Measurements from ENCODE around the gene ELFN2.

ELFN2 gene

DNA sequence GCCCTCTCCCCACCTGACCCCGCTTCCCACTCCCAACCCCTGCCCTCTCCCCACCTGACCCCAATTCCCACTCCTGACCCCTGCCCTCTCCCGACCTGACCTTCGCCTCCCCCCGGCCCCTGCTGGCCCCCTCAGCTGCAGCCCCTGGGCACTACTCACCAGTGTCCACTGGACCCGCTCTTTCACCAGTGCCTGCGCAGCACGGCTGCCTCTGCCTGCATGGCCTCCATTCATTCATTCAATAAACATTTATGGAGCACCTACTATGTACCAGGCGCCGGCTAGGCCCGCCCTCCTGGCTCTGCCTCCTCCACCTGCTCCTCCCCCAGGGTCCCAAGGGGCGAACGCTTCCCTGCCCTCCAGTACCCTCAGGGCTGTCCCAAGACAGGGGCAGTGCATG is 42.6 kb downstream of the ELFN2 start:
- no peak for DNase-seq (ENCODE audit: low read depth in 2 of 2)

DNA sequence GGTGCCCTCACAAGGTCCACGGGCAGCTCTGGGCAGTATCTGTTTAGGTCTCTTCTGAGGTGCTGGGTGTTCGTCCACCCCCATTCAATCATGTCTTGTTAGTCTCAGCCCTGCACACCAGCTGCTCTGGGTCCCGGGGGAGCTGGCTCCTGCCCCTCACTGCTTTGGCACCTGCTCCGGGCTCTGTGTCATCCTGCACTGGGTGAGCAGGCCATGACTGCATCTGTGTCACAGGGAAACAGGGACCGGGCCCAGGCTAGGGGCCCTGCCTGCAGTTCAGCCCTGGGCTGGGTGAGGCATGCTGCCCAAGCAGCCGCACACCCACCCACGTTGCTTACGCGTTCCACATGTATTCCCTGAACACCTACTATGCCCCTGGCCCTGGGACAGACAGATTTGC is 43.9 kb downstream of the ELFN2 start:
- no peak for DNase-seq (ENCODE audit: low read depth in 2 of 2)

DNA sequence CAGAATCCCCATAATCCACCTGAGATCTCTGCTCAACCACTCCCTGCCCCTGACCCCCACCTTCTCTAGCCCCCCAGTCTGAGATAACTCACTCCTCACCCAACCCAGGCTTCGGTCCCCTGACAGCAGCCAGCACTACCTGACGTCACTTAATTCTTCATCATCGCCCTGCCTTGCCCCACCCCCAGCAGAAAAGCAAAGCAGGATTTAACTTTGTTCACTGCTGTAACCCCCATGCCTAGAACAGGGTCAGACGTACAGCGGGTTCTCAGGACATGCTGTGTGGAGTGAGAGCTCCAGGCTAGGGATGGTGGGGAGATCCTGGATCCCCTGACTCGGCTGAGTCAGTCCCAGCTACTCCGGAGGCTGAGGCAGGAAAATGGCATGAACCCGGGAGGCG is 45.8 kb downstream of the ELFN2 start:
- DNase-seq (ENCODE audit: low read depth in 2 of 2), result no peak

DNA sequence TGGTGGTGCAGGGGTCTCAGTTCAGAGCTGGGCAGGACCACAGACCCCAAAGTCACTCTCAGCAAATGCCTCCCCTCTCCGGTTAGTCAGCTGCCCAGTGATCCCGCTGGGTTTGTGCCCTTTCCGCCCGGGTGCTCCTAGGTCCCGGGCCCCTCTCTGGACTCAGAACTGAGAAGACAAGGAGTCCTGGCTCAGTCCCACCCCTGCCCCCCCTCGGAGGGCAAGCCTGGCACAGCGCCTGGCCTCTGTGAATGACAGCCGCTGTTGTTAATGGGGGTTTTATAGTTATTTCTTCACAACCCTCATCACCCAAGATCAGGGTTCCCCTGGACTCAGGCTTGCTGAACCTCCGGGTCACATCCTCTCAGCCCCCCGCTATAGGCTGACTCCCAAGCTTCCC is 47.6 kb downstream of the ELFN2 start:
- no peak for DNase-seq (ENCODE audit: low read depth in 2 of 2)

DNA sequence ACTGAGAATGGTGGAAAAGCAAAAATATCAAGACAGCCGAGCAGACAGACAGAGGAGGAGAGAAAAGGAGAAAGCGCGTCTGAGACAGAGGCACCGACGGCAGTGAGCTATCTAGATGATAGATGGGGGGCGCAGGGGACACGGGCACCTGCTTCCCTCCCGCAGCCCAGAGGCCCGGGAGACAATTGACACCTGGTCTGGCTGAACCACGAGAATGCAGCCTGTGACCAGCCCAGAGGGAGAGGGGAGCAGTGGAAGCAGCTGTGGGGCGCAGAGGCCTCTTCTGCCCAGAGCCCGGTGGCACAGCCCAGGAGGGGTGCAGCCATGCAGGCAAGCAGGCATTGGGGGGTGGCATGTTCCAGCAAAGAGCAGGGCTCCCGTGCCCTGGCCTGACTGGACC is 48.2 kb downstream of the ELFN2 start:
- no peak for DNase-seq (ENCODE audit: low read depth in 2 of 2)

DNA sequence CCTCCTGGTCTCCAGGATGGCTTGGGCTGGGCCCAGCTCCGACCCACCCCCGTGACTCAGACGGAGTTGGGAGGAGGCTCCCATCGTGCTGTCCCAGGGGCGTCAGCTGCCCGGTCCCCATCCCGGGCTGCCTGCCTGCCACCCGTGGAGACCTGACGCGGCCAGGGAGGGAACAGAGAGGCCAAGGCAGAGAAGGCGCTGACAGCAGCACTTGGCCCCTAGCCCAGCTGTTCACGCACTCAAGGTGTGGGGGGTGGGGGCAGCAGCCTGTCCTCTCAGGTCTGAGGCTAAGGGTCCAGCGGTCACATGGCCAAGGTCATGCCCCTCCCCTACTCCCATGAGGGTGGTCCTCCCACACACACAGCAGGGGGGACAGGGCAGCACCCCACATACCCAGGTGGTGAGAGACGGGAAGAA is 48.6 kb downstream of the ELFN2 start:
- DNase-seq (ENCODE audit: low read depth in 2 of 2), result no peak

DNA sequence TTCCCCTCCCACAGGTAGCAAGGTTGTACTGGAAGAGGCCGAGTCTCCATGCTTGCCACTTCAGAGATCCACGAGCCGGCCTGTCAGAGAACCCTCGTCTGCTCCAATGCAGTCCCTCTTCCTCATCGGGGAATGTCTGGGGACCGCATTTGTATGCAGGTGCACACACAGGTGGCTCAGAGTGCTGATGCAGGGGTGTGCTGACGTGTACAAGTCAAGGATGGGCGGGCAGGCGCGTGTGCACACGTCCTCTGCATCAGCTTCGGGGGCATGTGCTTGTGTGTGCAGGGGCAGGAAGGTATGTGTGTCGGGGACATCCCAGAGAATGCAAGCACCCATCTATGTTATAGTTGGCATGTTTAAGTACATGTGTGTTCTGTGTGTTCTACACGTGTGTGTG is 49.4 kb downstream of the ELFN2 start:
- DNase-seq (ENCODE audit: low read depth in 2 of 2), result no peak

DNA sequence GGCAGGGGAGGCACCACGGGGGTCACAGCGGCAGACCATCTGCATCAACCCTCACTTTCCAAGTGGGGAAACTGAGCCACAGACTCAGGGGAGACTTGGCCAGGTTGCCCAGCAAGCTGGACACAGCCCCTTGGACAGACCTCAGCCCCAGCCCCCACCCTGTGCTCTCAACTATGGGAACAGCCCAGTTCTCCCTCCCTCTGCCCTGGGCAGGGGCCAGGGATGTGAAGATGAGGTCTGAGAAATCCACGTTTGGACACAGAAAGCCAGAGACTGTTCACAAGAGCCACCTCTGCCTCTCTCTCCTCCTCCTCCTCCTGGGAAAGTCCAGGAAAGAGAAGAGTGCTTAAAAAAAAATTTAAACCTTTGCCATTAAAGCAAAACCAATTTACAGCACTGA is 50.1 kb downstream of the ELFN2 start:
- no peak for DNase-seq (ENCODE audit: low read depth in 2 of 2)

DNA sequence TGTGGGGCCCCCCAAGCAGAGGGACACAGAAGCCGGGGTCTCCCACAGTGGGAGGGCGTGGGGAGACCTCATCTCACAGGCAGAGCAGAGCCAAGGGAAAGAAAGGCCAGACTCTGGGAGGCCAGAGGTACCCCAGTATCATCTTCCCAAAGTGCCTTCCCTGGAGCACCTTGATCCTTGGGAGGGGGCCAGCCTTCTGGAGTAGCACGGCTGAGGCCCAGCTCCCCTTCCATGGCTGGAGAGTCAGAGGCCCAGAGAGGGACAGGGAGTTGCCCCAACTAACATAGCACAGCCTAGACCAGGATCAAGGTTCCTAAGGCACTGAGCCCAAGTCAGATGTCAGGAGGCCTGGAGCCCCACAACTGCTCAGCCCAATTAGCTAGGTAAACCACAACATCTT is 50.6 kb downstream of the ELFN2 start:
- no peak for DNase-seq (ENCODE audit: low read depth in 2 of 2)

DNA sequence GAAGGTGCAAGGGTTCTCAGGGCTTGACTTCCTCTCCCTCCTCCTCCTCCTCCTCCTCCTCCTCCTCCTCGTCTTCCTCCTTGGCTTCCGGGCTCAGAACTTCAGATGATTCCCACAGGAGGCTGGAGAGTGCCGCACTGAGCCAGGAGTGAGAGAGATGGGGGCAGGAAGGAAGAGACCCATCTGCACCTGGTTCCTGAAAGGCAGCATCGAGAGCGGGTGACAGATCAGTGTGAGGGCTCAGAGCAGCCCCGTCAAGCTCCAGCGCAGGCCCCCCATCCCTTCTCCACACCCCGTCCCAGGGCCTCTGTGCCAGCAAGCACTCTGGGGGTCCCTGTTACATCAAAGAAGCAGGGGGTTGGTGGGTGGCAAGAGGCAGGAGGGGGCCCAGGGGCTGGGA is 51.5 kb downstream of the ELFN2 start:
- no peak for DNase-seq (ENCODE audit: low read depth in 2 of 2)

DNA sequence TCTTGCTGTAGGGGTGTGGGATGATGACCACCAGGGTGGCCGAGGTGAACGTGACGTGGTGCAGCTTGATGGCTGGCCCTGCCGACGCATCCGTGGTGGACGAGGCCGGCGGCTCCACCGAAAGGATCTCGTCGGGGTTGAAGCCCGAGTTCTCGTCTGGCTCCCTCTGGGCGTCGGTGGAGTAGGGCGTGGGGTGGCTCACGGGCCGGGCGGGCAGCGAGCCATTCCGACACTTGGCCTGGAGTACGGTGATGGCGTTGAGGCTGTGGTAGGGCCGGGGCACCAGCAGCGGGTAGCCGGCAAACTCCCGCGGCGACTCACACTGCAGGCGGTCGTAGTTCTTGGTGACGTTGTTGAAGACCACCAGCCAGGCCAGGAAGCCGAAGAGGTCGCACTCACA is 52.7 kb downstream of the ELFN2 start:
- DNase-seq (ENCODE audit: low read depth in 2 of 2), result no peak

DNA sequence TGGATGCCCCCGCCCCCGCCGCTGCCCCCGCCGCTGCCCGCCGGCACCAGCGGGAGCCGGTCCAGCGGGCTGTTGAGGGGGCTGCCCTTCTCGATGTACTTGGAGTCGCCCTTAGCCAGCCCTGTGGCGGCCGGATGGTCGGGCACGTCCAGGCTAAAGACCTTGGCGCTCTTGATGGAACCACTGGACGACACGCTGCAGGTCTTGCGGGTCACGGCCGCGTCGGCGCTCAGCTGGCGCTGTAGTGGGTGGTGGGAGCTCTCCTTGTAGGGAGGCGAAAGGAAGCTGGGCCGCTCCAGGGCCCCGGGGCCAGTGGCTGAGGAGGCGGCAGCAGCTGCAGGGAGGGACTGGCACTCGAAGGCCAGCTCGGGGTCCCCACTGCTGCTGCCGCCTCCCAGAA is 53.8 kb downstream of the ELFN2 start:
- no peak for DNase-seq (ENCODE audit: low read depth in 2 of 2)

DNA sequence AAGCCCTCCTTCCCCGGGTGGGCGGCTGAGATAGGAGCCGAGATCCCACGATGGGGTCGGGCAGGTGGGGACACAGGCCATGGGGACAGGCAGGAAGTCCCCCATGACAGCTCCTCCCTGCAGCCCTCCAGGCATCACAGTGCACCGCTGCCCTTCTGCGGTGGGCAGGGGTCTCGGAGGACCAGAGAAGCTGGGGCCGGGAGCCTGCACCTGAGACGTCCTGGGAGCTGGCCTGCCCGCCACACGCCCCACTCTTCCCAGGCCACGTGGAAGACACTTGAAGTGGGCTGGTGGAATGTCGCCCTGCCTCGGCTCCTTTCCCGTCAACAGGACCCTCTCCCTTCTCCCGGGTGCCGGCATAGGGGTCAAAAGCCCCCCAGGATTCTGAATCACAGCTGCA is 55.4 kb downstream of the ELFN2 start:
- no peak for DNase-seq (ENCODE audit: low read depth in 2 of 2)

DNA sequence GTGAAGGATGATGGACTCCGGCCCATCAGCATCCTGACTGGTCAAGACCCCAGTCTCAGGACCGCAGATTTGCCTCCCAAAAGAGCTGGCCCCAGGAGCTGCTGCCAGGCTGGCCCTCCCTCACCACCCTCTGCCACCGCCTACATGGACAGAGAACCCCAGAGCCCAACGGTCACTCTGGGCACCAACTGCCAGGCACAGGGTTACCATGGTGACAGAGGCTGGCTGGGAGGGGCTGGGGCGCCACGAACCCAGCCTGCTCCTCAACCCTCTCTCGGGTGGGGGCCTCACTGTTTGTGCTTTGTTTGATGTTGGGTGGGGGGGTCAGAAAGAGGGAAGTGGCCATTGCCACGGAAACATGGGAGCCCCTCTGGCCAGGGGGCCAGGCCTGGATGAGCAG is 55.8 kb downstream of the ELFN2 start:
- no peak for DNase-seq (ENCODE audit: low read depth in 2 of 2)

DNA sequence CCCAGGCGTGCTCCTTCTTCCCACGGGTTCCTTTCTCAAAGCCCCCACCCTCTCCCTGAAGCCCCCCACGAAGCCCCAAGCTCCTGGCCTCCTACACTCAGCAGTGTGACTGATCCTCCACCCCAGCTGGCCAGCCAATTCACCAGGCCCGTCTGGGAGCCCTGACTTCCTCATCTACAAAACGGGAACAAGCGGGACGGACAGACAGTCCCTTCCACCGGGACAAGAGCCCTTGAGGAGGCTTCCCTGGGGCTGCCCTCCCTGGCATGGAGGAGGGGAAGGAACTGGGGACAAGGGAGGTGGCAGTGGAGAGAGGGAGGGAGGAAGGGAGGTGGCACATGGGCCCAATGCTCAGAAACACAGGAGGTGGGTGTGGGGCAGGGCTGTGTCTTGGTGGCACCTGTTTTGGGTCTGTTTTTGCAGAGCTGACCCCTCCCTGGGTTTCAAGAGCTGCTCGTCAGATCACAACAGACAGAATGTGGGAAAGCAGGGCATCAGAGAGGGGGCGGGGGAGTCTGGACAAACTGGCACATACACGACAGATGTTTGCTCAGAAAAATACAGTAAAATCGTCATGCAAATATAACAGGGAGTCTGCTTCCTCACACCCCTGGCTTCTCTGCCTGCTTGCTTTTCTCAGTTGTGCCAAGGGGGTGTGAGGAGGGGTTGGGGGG is 56.8 kb downstream of the ELFN2 start:
- DNase-seq (ENCODE audit: low read depth in 2 of 2), result no peak

DNA sequence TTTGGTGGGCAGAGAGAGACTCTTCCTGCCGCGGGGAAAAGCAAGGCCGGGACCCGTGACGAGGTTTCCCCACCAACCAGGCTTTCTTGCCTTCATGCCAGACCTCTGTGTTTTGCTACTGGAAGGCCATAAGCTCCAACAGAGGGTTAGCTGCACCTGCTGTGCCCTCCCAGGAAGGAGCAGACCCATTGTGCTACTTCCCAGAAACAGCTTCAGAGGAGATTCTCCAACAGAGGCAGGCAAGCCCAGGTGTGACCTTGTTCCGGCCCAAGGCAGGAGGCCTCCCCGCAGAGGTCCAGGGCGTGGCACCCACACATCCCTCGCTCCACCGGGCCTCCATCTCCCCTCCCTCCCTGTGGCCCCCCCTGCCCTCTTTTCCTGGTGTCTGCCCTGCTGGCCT is 57.8 kb downstream of the ELFN2 start:
- DNase-seq (ENCODE audit: low read depth in 2 of 2), result no peak

DNA sequence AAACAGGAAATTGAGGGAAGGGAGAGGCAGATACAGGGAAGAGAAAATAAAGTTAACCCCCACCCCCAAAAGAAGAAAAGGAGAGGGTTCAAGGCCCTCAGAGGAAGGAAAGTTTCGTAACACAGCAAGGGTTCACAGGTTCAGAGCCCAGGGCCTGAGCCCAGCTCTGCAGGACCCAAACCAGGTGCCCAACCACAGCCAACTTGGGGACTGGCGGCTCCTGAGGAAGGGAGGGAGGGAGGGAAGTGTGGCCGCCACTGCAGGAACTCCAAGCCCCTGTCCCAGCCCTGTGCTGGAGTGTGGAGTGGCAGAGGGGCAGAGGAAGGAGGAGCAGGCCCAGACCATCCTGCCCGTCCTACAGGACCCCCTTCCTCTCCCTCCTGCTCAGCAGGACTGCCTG is 59.2 kb downstream of the ELFN2 start:
- no peak for DNase-seq (ENCODE audit: low read depth in 2 of 2)

DNA sequence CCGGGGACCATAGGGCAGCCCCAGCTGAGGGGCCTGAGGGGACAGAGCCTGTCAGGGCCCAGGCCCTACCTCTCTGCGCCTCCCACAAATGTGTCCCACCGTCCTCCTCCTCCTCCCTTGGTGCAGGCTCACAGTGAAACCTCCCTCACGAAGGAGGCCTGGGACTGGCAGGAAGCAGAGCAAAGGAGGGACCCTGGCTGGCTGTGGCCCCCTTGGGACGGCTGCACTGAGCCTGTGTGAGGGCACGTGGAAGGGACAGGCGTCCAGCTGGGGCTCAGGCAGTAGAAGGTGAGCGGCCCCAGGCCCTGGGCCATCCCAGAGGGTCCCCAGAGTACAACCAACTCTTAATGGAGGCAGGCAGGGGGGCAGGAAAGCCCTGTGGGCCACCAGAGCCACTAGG is 60.7 kb downstream of the ELFN2 start:
- no peak for DNase-seq (ENCODE audit: low read depth in 2 of 2)

DNA sequence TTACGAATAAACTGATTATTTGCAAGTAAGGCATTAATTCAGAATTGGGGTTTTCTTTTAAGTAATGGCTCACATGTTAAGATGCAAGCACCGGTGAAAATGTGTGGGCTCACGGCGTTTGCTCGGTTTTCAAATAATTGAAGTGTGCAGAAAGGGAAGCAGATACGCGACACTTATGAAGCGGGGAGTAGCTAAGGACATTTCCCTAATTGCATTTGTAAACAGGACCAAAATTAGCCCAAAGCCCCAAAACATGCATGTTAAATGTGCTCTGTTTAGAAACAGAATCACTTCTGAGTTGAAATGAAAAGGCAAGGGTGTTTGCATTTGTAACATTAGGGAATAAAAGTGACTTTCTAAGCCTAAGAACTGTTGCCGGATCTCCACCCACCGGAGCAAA is 61.3 kb downstream of the ELFN2 start:
- no peak for DNase-seq (ENCODE audit: low read depth in 2 of 2)

DNA sequence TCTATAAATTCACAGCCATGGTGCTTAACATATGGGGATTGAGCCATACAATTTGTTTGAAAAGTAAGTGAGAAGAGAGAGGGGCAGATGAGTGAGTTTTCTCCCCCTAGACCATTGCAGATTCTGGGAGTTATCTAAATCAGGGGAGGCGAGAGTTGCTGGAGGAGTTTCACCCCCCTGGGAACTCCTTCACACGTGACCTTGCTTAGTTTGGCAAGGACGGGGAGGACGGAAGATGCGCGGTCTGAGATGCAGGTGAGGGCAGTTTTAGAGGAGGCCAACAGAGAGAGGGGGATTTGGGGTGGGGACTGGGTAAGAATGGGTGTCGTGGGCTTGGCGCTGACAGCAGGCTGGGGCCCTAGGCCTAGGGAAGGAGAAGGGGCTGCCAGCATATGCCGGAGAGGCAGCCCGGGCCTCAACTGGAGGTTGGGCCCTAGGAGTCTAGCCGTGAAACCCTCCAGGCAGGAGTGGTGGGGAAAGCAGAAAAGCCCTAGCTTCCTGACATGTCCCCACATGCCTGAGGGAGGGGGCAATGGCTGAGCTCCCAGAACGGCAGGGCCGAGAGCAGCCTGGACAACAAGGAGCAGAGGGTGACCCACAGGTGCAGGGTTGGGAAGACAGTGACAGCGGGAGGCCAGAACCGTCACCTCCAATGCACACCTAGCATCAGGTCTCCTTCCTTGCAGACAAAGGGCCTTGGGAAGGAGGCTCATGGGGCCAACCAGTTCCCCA is 63.9 kb downstream of the ELFN2 start:
- DNase-seq (ENCODE audit: low read depth in 2 of 2), result no peak

DNA sequence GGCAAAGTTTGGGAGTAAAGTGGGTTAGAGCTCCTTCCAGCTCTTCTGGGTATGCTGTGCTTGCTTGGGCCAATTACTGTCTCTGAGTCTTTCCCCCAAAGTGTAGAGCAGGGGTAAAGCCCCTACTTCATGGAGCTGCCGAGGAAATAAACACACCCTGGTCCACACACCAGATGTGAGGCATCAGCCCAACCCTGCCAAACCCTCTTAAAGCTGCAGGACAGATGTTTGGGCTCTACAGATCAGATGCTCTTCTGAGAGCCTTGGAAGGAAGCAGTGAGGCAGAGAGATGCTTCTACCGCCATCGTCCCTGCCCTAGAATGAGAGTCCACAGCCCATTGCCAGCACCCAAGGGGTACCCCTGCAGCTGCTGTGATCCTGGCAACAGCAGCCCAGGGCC is 64.7 kb downstream of the ELFN2 start:
- no peak for DNase-seq (ENCODE audit: low read depth in 2 of 2)

DNA sequence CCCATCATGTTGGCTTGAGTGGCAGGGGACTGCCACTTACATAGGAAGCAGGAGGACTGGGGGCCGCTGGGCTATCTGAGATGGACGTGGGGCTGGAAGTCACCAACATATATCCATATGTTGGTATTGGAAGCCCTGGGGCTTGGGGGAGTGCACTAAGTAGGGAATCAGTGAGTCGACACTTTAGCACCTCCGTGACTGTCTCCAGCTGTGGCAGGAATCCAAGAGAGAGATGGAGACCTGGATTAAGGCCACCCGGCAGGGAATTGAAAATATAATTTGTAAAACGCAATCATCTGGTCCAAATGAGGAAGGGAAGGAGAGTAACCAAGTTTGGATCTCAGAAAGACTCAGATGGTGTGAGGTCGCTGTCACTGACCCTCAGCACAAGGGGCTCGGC is 68.4 kb downstream of the ELFN2 start:
- no peak for DNase-seq (ENCODE audit: low read depth in 2 of 2)

DNA sequence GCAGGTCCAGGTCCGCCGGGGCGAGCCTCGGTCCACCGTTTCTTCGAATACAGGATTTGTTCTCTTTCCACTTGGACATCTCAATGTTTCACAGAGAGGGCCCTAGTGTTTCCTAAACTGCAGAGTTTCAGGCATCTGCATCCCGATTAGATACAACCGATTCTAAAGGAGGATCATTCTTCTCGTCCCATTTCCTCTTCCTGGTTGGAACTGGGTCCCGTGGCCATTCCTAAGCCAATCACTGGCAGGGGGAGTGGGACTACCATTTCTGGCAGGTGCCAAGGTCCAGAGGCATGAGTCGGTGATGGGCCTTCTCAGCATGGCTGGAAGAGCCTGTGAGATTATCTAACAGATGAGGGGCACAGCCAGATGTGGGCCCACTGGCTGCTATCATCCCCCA is 68.9 kb downstream of the ELFN2 start:
- no peak for DNase-seq (ENCODE audit: low read depth in 2 of 2)
